Esophagus squamous epithelium (tissue), 5 donors: ENCODE results near the gene RFX2. TPM values are rescaled to one million over a fixed set of nuclear protein-coding genes. Genes with fewer than 3 reads are reported as not detected.

Experiments
- DNase-seq: peaks from one replicate; lab custom pipeline; 2025; lab: John Stamatoyannopoulos, UW
- H3K27ac ChIP-seq, 4 donors: fragments of 200-600 bp; sonication (generic); one replicate each; pipeline ENCODE4 v1.5.1; 2016 to 2019; ENCODE audit warnings: mild to moderate bottlenecking in 1 of 4
- H3K27me3 ChIP-seq, 4 donors: fragments of 200-600 bp; sonication (generic); 1 replicate in 3 of 4; 2 replicates in 1 of 4; pipeline versions ENCODE4 v1.5.1 to v1.6.0; 2017 to 2021; ENCODE audit warnings: antibody characterized with exemption in 1 of 4
- H3K36me3 ChIP-seq, 3 donors: fragments of 200-600 bp; sonication (generic); one replicate each; pipeline ENCODE4 v1.5.1; 2016 to 2019
- H3K4me1 ChIP-seq, 3 donors: fragments of 200-600 bp; sonication (generic); one replicate each; pipeline ENCODE4 v1.5.1; 2017 to 2019
- H3K4me3 ChIP-seq, 4 donors: fragments of 200-600 bp; sonication (generic); 1 replicate in 3 of 4; 2 replicates in 1 of 4; pipeline ENCODE4 v1.5.1; 2016 to 2019; ENCODE audit warnings: mild to moderate bottlenecking in 2 of 4, moderate library complexity in 1 of 4
- H3K9me3 ChIP-seq, 3 donors: fragments of 200-600 bp; sonication (generic); one replicate each; pipeline ENCODE4 v1.5.1; 2016 to 2019
- CTCF ChIP-seq, 6 experiments: fragments of 450-650 bp in 4 of 6; fragments of 200-600 bp in 2 of 6; sonication (generic) in 2 of 6; IDR thresholded peaks; one replicate each; pipeline ENCODE4 v1.5.1; 2016 to 2019; ENCODE audit warnings: antibody characterized with exemption in 6 of 6, mild to moderate bottlenecking in 4 of 6, moderate library complexity in 4 of 6
- POLR2A ChIP-seq, 4 donors: fragments of 450-650 bp; IDR thresholded peaks; one replicate each; pipeline ENCODE4 v1.6.1; 2017; ENCODE audit warnings: antibody characterized with exemption in 4 of 4, mild to moderate bottlenecking in 4 of 4, moderate library complexity in 3 of 4
- WGBS, 2 donors: methylation state at CpG; one replicate each; pipeline ENCODE4 v1.1.5; 2018; 5-methylcytosine and 5-hydroxymethylcytosine counted together
- intact Hi-C: fragments of 100-400 bp; cut with DNase I; formaldehyde crosslinking; loops from one replicate; pipeline ENCODE4 v1.15.0; 2022
- total RNA-seq, 4 donors: library from RNA; depleted of rRNA; stranded (reverse); fragments of >200 nt; gene quantifications; one replicate each; pipeline ENCODE4 v1.1.0, GENCODE V29; 2016
- donor health status: DM: yes; HTN: yes; CAD: no.

The RFX2 gene
- total RNA-seq, 4 donors from 2014 or later = 5.2 to 21.4 (median 7.7) TPM

GRCh38 chr19:5951338-5951861 lies 158.9 kb downstream of the RFX2 start:
- no peaks in the 10 kb centered on the region for H3K9me3 ChIP-seq
- H3K4me3 ChIP-seq = peak overlapping the region in 1 of 4 donors; percentile 4
- TF ChIP-seq POLR2A (IDR thresholded peaks at IDR 0.05) = no peak
- TF ChIP-seq CTCF (IDR thresholded peaks at IDR 0.05) = no peak
- H3K27ac ChIP-seq = peak overlapping the region in 3 of 4 donors; percentile 7 to 42 (median 14)
- peaks cover 59 to 100% (median 79%) of the 10 kb centered on the region in 3 donors for H3K4me1 ChIP-seq
- DNase-seq = no peak
- intact Hi-C loops = no loop called here
- H3K36me3 ChIP-seq = peaks cover 0 to 34% (median 0%) of the 10 kb centered on the region in 3 donors
- WGBS, 2 donors = 54 to 67% methylated on average over 9 to 14 of the region's 19 CpGs
- no peaks in the 10 kb centered on the region for H3K27me3 ChIP-seq

DNA sequence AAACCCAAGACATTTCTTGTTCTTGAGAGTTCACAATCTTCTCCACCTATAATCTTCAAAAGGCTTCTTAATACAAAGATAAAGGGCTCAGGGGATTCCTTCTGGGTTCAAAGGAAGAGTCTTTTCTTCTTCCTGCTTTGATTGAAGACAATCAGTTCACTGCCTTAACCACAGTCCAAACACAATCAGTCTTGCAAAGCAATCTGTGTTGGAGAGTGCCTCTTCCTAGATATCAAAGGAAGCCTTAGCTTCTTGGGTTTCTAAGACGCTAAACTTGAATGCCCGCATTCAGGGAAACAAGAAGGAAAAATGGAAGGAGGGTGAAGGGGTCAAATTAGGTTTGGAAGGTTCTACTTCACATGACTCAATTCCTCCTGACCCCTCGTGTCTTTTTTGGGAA lies 159.6 kb downstream of the RFX2 start:
- intact Hi-C loops = no loop called here
- DNase-seq = no peak
- H3K4me1 ChIP-seq = peaks cover 59 to 96% (median 78%) of the 10 kb centered on the region in 3 donors
- no peaks in the 10 kb centered on the region for H3K27me3 ChIP-seq
- 62 to 71% methylated on average over 3 of the region's 3 CpGs for WGBS, 2 donors
- H3K4me3 ChIP-seq = no peak overlapping the region
- H3K9me3 ChIP-seq = no peaks in the 10 kb centered on the region
- H3K36me3 ChIP-seq = peaks cover 0 to 41% (median 0%) of the 10 kb centered on the region in 3 donors
- TF ChIP-seq CTCF (IDR thresholded peaks at IDR 0.05) = no peak
- peak overlapping the region in 3 of 4 donors; percentile 7 to 42 (median 14) for H3K27ac ChIP-seq

GRCh38 chr19:5949792-5950305 lies 160.5 kb downstream of the RFX2 start:
- H3K9me3 ChIP-seq = no peaks in the 10 kb centered on the region
- H3K36me3 ChIP-seq = peaks cover 0 to 47% (median 0%) of the 10 kb centered on the region in 3 donors
- H3K27me3 ChIP-seq = no peaks in the 10 kb centered on the region
- no peak overlapping the region for H3K4me3 ChIP-seq
- intact Hi-C loops = no loop called here
- H3K4me1 ChIP-seq = peaks cover 55 to 87% (median 70%) of the 10 kb centered on the region in 3 donors
- no peak for TF ChIP-seq CTCF (IDR thresholded peaks at IDR 0.05)
- no peak for TF ChIP-seq POLR2A (IDR thresholded peaks at IDR 0.05)
- no peak for DNase-seq
- peak overlapping the region in 3 of 4 donors; percentile 67 to 78 (median 72) for H3K27ac ChIP-seq
- 80 to 84% methylated on average over 10 to 13 of the region's 13 CpGs for WGBS, 2 donors

GRCh38 chr19:5948752-5949564 lies 161.3 kb downstream of the RFX2 start:
- H3K9me3 ChIP-seq = no peaks in the 10 kb centered on the region
- peak overlapping the region; percentile 42 to 78 (median 70) for H3K27ac ChIP-seq
- no peaks in the 10 kb centered on the region for H3K27me3 ChIP-seq
- TF ChIP-seq POLR2A (IDR thresholded peaks at IDR 0.05) (no peak), CTCF (IDR thresholded peaks at IDR 0.05) (no peak)
- H3K4me3 ChIP-seq = no peak overlapping the region
- DNase-seq = no peak
- peaks cover 0 to 47% (median 0%) of the 10 kb centered on the region in 3 donors for H3K36me3 ChIP-seq
- intact Hi-C loops = no loop called here
- H3K4me1 ChIP-seq = peaks cover 46 to 86% (median 63%) of the 10 kb centered on the region in 3 donors
- WGBS, 2 donors = 54 to 64% methylated on average over 11 to 12 of the region's 13 CpGs

DNA sequence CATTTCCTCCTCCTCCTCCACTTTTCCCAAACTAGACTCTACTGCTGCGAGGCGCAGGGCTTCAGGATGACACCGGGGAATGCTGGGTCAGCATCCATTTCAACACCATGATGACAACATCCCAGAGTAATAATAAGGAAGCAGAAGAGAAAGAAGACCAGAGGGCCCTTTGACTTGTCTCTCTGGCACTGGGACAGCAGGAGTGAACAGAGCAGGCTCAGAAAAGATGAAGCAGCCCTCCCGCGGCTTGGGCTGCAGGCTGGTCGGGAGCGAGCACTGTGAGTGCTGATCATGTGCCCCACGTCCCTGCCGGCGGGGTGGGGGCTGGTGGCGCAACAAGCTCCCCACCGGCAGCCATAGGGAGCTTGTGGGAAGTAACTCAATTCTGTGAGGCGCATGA lies 162.9 kb downstream of the RFX2 start:
- DNase-seq = no peak
- WGBS, 2 donors = 60 to 65% methylated on average over 5 to 11 of the region's 13 CpGs

More for the DNA sequence above, 162.9 kb downstream of the RFX2 start:
- H3K4me3 ChIP-seq = peak overlapping the region in 2 of 4 donors; percentile 7 to 9
- intact Hi-C loops = no loop called here
- H3K4me1 ChIP-seq = peaks cover 32 to 86% (median 60%) of the 10 kb centered on the region in 3 donors
- H3K9me3 ChIP-seq = no peaks in the 10 kb centered on the region
- H3K27ac ChIP-seq = peak overlapping the region; percentile 42 to 82 (median 72)
- H3K36me3 ChIP-seq = peaks cover 0 to 47% (median 0%) of the 10 kb centered on the region in 3 donors
- TF ChIP-seq CTCF (IDR thresholded peaks at IDR 0.05) (no peak), POLR2A (IDR thresholded peaks at IDR 0.05) (no peak)
- H3K27me3 ChIP-seq = no peaks in the 10 kb centered on the region
